ENCODE results near the gene SH3PXD2A. TPM values are rescaled to one million over a fixed set of nuclear protein-coding genes. Genes with fewer than 3 reads are reported as not detected.
A peak's percentile ranks its signal among the peaks of the same experiment; 100 is the strongest.

SH3PXD2A gene
- total RNA-seq, 1 donor from 2014 or later, result 38.6 TPM

DNA sequence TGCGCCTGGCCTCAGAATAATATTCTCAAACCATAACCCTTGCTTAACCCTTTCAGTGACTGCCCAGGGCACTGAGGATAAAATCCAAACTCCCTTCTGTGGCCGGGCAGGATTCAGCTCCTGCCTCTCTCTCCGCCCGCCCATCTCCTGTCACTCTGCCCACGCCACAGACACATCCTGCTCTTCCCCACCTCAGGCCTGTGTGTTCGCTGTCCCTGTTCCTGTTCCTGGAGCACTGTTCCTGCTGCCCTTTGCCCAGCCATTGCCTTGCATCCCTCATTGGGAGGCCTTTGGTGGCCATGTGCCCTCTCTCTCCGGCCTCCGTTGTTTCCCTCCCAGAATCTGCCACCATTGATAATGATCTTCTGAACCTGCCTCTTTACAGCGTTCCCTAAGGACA is 108.8 kb downstream of the SH3PXD2A start:
- peaks cover 5% of the 10 kb centered on the region for H3K9me3 Mint-ChIP-seq
- H3K27ac Mint-ChIP-seq, result peak overlapping the region; percentile 95
- TF ChIP-seq, protein P1, sequence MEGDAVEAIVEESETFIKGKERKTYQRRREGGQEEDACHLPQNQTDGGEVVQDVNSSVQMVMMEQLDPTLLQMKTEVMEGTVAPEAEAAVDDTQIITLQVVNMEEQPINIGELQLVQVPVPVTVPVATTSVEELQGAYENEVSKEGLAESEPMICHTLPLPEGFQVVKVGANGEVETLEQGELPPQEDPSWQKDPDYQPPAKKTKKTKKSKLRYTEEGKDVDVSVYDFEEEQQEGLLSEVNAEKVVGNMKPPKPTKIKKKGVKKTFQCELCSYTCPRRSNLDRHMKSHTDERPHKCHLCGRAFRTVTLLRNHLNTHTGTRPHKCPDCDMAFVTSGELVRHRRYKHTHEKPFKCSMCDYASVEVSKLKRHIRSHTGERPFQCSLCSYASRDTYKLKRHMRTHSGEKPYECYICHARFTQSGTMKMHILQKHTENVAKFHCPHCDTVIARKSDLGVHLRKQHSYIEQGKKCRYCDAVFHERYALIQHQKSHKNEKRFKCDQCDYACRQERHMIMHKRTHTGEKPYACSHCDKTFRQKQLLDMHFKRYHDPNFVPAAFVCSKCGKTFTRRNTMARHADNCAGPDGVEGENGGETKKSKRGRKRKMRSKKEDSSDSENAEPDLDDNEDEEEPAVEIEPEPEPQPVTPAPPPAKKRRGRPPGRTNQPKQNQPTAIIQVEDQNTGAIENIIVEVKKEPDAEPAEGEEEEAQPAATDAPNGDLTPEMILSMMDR (conservative IDR thresholded peaks at IDR 0.05), result no peak
- peaks cover 31% of the 10 kb centered on the region for H3K4me1 Mint-ChIP-seq (ENCODE audit: unreplicated experiment)
- no peak overlapping the region for H3K4me3 Mint-ChIP-seq
- no peaks in the 10 kb centered on the region for H3K27me3 Mint-ChIP-seq
- no peaks in the 10 kb centered on the region for H3K36me3 Mint-ChIP-seq
- no peak for DNase-seq (ENCODE audit: extremely low spot score, unreplicated experiment)

DNA sequence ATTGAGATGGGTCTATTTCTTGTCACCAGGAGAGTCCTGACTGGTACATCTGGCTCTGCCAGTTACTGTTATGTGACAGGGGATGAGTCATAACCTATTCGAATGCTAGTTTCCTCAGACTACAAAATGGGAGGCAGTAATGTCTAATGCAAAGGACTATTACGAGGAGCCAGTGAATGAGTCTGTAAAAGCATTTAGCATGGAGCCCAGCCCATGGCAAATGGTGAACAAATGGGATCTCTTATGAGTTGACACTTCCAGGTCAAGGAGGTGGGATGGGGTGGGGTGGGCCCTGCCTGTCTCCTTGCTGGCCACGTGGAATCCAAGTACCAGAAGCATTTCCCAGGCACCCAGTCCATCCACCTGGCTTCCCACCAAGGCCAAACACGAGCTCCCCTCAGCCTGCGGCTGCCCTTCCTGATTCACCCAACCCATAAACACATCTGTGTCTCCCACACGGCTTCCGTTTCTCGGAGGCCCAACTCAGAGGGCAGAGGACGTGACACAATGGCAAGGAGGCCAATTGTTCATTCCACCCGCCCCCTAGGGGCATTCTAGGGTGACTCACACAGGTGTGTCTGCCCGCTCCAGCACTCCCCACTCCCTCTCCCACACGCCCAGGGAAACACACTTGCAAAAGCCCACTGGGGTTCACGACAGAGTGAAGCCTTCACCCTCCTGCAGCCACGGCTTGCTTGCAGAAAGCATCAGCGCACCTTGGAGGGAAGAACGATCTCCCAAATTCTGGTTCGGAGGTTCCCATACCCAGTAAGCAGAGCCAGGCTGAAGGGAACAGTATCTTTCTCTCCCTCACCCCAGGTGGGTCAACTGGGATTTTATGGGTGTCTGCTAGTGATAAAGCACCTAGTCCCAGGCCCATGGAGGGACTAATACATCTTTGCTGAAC is 109.8 kb downstream of the SH3PXD2A start:
- Mint-ChIP-seq H3K9me3 (no peaks in the 10 kb centered on the region), H3K27me3 (no peaks in the 10 kb centered on the region), H3K27ac (peak overlapping the region; percentile 95), H3K36me3 (no peaks in the 10 kb centered on the region), H3K4me1 (ENCODE audit: unreplicated experiment) (peaks cover 23% of the 10 kb centered on the region), H3K4me3 (peak overlapping the region; percentile 28)
- DNase-seq (ENCODE audit: extremely low spot score, unreplicated experiment), result no peak
- TF ChIP-seq, protein P1 (conservative IDR thresholded peaks at IDR 0.05), result no peak

DNA sequence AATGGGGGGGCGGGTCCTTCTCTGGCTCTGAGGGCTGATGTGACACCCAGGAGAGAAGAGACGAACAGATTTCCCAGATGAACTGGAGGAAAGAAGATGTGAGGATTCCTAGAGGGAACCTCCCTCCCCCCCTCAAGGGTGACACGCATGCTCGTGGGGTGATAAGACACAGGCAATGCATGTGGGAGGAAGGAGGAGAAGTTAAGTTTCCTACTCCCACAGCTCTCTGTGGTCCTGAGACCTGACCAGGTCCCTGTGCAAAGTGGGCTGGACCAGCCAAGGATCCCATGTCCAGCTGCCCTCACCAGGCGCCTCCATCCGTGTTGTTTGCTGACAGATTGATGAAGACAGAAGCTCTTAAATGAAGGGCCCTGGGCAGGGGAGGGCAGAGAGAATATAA is 112.6 kb downstream of the SH3PXD2A start:
- H3K4me3 Mint-ChIP-seq, result no peak overlapping the region
- peaks cover 27% of the 10 kb centered on the region for H3K4me1 Mint-ChIP-seq (ENCODE audit: unreplicated experiment)
- TF ChIP-seq, protein P1 (conservative IDR thresholded peaks at IDR 0.05), result no peak
- peaks cover 2% of the 10 kb centered on the region for H3K36me3 Mint-ChIP-seq
- H3K27me3 Mint-ChIP-seq, result no peaks in the 10 kb centered on the region
- H3K9me3 Mint-ChIP-seq, result no peaks in the 10 kb centered on the region
- H3K27ac Mint-ChIP-seq, result no peak overlapping the region
- DNase-seq (ENCODE audit: extremely low spot score, unreplicated experiment), result no peak

DNA sequence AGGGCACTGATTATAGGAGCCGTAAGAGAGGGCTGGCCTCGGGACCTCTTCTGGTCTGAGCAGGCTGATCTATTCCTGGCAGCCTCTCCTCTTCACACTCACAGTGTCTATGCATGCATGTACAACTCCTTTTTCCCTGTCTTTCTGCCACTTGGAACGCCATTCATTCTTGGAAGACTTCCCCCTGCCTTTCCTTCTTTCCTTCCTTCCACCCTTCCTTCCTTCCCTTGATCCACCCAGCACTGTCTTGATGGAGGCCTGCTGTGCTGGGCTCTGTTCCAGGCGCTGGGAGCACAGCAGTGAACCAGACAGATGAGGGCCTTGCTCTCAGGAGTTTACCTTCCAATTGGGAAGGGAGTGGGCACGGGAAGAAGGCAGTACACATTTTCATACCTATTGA is 114.8 kb downstream of the SH3PXD2A start:
- H3K9me3 Mint-ChIP-seq, result no peaks in the 10 kb centered on the region
- H3K4me3 Mint-ChIP-seq, result no peak overlapping the region
- DNase-seq (ENCODE audit: extremely low spot score, unreplicated experiment), result no peak
- peaks cover 3% of the 10 kb centered on the region for H3K36me3 Mint-ChIP-seq
- H3K27me3 Mint-ChIP-seq, result no peaks in the 10 kb centered on the region
- H3K27ac Mint-ChIP-seq, result no peak overlapping the region
- peaks cover 21% of the 10 kb centered on the region for H3K4me1 Mint-ChIP-seq (ENCODE audit: unreplicated experiment)
- TF ChIP-seq, protein P1 (conservative IDR thresholded peaks at IDR 0.05), result no peak

- Mint-ChIP-seq H3K9me3 (no peaks in the 10 kb centered on the region), H3K4me3 (no peak overlapping the region), H3K27me3 (no peaks in the 10 kb centered on the region), H3K36me3 (peaks cover 3% of the 10 kb centered on the region), H3K27ac (peak overlapping the region; percentile 31), H3K4me1 (ENCODE audit: unreplicated experiment) (peaks cover 14% of the 10 kb centered on the region)
- DNase-seq (ENCODE audit: extremely low spot score, unreplicated experiment), result no peak
- TF ChIP-seq, protein P1 (conservative IDR thresholded peaks at IDR 0.05), result no peak
Observed at GRCh38 chr10:103739039-103739764, 116.2 kb downstream of the SH3PXD2A start.

All from type B pancreatic cell (in vitro differentiated cells).